ENCODE measurements around the gene ASXL2. TPM values are rescaled to one million over a fixed set of nuclear protein-coding genes. Genes with fewer than 3 reads are reported as not detected.

ASXL2 gene
- total and polyA plus RNA-seq, 7 donors: 1.8 to 15.5 (median 10.7) TPM

- 36 to 83% methylated on average over 30 of the region's 30 CpGs for WGBS, 2 donors
- Histone ChIP-seq H3K36me3 (no peaks in the 10 kb centered on the region), H3K4me3 (peak overlapping the region in 3 of 4 donors; percentile 19 to 30 (median 29)), H3K9me3 (no peaks in the 10 kb centered on the region), H3K4me1 (no peaks in the 10 kb centered on the region), H3K27ac (peak overlapping the region in 2 of 4 donors; percentile 4 to 37), H3K27me3 (no peaks in the 10 kb centered on the region)
- TF ChIP-seq POLR2A (IDR thresholded peaks at IDR 0.05) (no peak), EP300 (IDR thresholded peaks at IDR 0.05) (no peak), POLR2AphosphoS5 (IDR thresholded peaks at IDR 0.05) (no peak), CTCF (IDR thresholded peaks at IDR 0.05) (no peak)
- DNase-seq: peak; percentile 63
- intact Hi-C loops (cut with DNase I): no loop called here
Measured at GRCh38 chr2:25822190-25823117, 55.8 kb downstream of the ASXL2 start.

GRCh38 chr2:25821225-25822056 is 56.8 kb downstream of the ASXL2 start:
- peak overlapping the region in 1 of 4 donors; percentile 29 for H3K4me3 ChIP-seq
- peak overlapping the region in 1 of 4 donors; percentile 4 for H3K27ac ChIP-seq
- 74 to 88% methylated on average over 9 of the region's 9 CpGs for WGBS, 2 donors
- DNase-seq: no peak
- H3K27me3 ChIP-seq: no peaks in the 10 kb centered on the region
- TF ChIP-seq CTCF (IDR thresholded peaks at IDR 0.05): no peak
- no peak for TF ChIP-seq EP300 (IDR thresholded peaks at IDR 0.05)
- H3K4me1 ChIP-seq: no peaks in the 10 kb centered on the region
- no peaks in the 10 kb centered on the region for H3K36me3 ChIP-seq
- intact Hi-C loops (cut with DNase I): no loop called here
- H3K9me3 ChIP-seq: no peaks in the 10 kb centered on the region

- no peaks in the 10 kb centered on the region for H3K9me3 ChIP-seq
- intact Hi-C loops (cut with DNase I): no loop called here
- H3K4me3 ChIP-seq: no peak overlapping the region
- TF ChIP-seq POLR2AphosphoS5 (IDR thresholded peaks at IDR 0.05) (no peak), CTCF (IDR thresholded peaks at IDR 0.05) (no peak), POLR2A (IDR thresholded peaks at IDR 0.05) (no peak), EP300 (IDR thresholded peaks at IDR 0.05) (no peak)
- DNase-seq: no peak
- H3K4me1 ChIP-seq: no peaks in the 10 kb centered on the region
- H3K36me3 ChIP-seq: no peaks in the 10 kb centered on the region
- no peak overlapping the region for H3K27ac ChIP-seq
- H3K27me3 ChIP-seq: no peaks in the 10 kb centered on the region
Measured at GRCh38 chr2:25819597-25820039, 58.7 kb downstream of the ASXL2 start.

- Histone ChIP-seq H3K4me1 (peaks cover 0 to 5% (median 0%) of the 10 kb centered on the region in 4 donors), H3K27ac (no peak overlapping the region), H3K27me3 (no peaks in the 10 kb centered on the region), H3K9me3 (no peaks in the 10 kb centered on the region), H3K4me3 (no peak overlapping the region), H3K36me3 (no peaks in the 10 kb centered on the region)
- DNase-seq: no peak
- TF ChIP-seq EP300 (IDR thresholded peaks at IDR 0.05): no peak
- no peak for TF ChIP-seq POLR2AphosphoS5 (IDR thresholded peaks at IDR 0.05)
- TF ChIP-seq CTCF (IDR thresholded peaks at IDR 0.05): no peak
- no peak for TF ChIP-seq POLR2A (IDR thresholded peaks at IDR 0.05)
- intact Hi-C loops (cut with DNase I): no loop called here
Measured at GRCh38 chr2:25817630-25818029, 60.7 kb downstream of the ASXL2 start.
